H1 (cell line): ENCODE measurements around the gene SLC37A2. TPM values are rescaled to one million over a fixed set of nuclear protein-coding genes. Genes with fewer than 3 reads are reported as not detected.

Source experiments
- CTCF ChIA-PET: fragments of 300-600 bp; sonication (Branson Sonifier 250); formaldehyde crosslinking; loops from one replicate; lab custom pipeline; 2021; ENCODE audit not compliant: partially characterized antibody; lab: Charles Lee
- POLR2A ChIA-PET: fragments of 300-600 bp; sonication (Branson Sonifier 250); formaldehyde crosslinking; loops from one replicate; lab custom pipeline; 2021; ENCODE audit warnings: inconsistent platforms; ENCODE audit not compliant: partially characterized antibody; lab: Charles Lee
- DNase-seq, 2 experiments: peaks; one replicate each; pipeline versions ENCODE4 v3.0.0 to v3.0.0-alpha.2; 2010 to 2022; ENCODE audit warnings: low spot score in 2 of 2, low read depth in 1 of 2, mixed read lengths in 1 of 2
- FAIRE-seq: peaks from 2 replicates; lab custom pipeline; 2011; peaks lifted over from hg19 to GRCh38; lab: Jason Lieb, UNC
- H2AFZ ChIP-seq: 2 replicates; pipeline ENCODE4 v1.8.1; 2012; ENCODE audit warnings: low read length, inconsistent platforms
- H2AK5ac ChIP-seq: 2 replicates; pipeline ENCODE4 v1.6.1; 2013; ENCODE audit warnings: low read depth, low read length
- H2BK120ac ChIP-seq: replicated peaks from 2 replicates; pipeline ENCODE3; 2013; ENCODE audit warnings: low read depth, low read length, inconsistent platforms
- H2BK12ac ChIP-seq: 2 replicates; pipeline ENCODE4 v1.6.1; 2013; ENCODE audit warnings: low read depth, low read length
- H2BK15ac ChIP-seq: 2 replicates; pipeline ENCODE4 v1.6.1; 2013; ENCODE audit warnings: low read length
- H2BK20ac ChIP-seq: 2 replicates; pipeline ENCODE4 v1.6.1; 2013; ENCODE audit warnings: low read length
- H2BK5ac ChIP-seq: 2 replicates; pipeline ENCODE4 v1.6.1; 2013; ENCODE audit warnings: low read depth, low read length
- H3K14ac ChIP-seq: 2 replicates; pipeline ENCODE4 v1.6.1; 2013; ENCODE audit warnings: inconsistent platforms; ENCODE audit not compliant: insufficient read length
- H3K18ac ChIP-seq: 2 replicates; pipeline ENCODE4 v1.6.1; 2013; ENCODE audit warnings: low read length; ENCODE audit errors: extremely low read depth
- H3K23ac ChIP-seq: 2 replicates; pipeline ENCODE4 v1.6.1; 2013; ENCODE audit warnings: inconsistent platforms; ENCODE audit not compliant: insufficient read length
- H3K23me2 ChIP-seq: 2 replicates; pipeline ENCODE4 v1.6.1; 2013; ENCODE audit warnings: low read depth, low read length
- H3K27ac ChIP-seq: 2 replicates; pipeline ENCODE4 v1.6.1; 2011; ENCODE audit warnings: low read depth, low read length, inconsistent platforms
- H3K27me3 ChIP-seq, 4 experiments: replicated peaks in 1 of 4; 1 replicate in 1 of 4; 2 replicates in 3 of 4; pipeline versions ENCODE4 v1.6.1 to v1.8.1; 2011 to 2013; ENCODE audit warnings: low read length in 3 of 4, mild to moderate bottlenecking in 3 of 4, inconsistent platforms in 2 of 4, mixed read lengths in 2 of 4, moderate library complexity in 1 of 4; ENCODE audit not compliant: control insufficient read depth in 3 of 4, insufficient read depth in 3 of 4; ENCODE audit errors: extremely low read depth in 1 of 4
- H3K36me3 ChIP-seq, 4 experiments: 2 replicates each; pipeline versions ENCODE4 v1.6.1 to v1.8.1; 2011 to 2013; ENCODE audit warnings: mild to moderate bottlenecking in 4 of 4, low read length in 3 of 4, moderate library complexity in 2 of 4, control low read depth in 1 of 4, inconsistent platforms in 1 of 4; ENCODE audit not compliant: insufficient read depth in 4 of 4, control insufficient read depth in 2 of 4
- H3K4ac ChIP-seq: replicated peaks from 2 replicates; pipeline ENCODE3; 2013; ENCODE audit warnings: low read length, low read depth, mixed read lengths, inconsistent platforms; ENCODE audit not compliant: insufficient read length
- H3K4me1 ChIP-seq, 4 experiments: replicated peaks in 1 of 4; 1 replicate in 1 of 4; 2 replicates in 3 of 4; pipeline versions ENCODE4 v1.6.1 to v1.8.1; 2011 to 2013; ENCODE audit warnings: low read length in 3 of 4, inconsistent platforms in 2 of 4, mixed read lengths in 1 of 4; ENCODE audit not compliant: insufficient read depth in 4 of 4, control insufficient read depth in 3 of 4
- H3K4me2 ChIP-seq, 2 experiments: 2 replicates each; pipeline versions ENCODE4 v1.6.1 to v1.8.1; 2011 to 2013; ENCODE audit warnings: low read depth in 2 of 2, low read length in 2 of 2, control low read depth in 1 of 2, inconsistent platforms in 1 of 2, mild to moderate bottlenecking in 1 of 2; ENCODE audit not compliant: insufficient read depth in 1 of 2
- H3K4me3 ChIP-seq, 4 experiments: fragments of 200-600, 300-600 bp in 1 of 4; sonication (generic), shearing (Covaris generic), sonication (Bioruptor Twin) in 1 of 4; 2 replicates each; pipeline versions ENCODE4 v1.5.1 to v1.8.1; 2011 to 2016; ENCODE audit warnings: low read length in 4 of 4, low read depth in 3 of 4, control low read depth in 2 of 4, inconsistent platforms in 2 of 4, mild to moderate bottlenecking in 2 of 4, mixed read lengths in 1 of 4, moderate library complexity in 1 of 4; ENCODE audit not compliant: insufficient read depth in 2 of 4; ENCODE audit errors: extremely low read depth in 1 of 4
- H3K56ac ChIP-seq: replicated peaks from 2 replicates; pipeline ENCODE3; 2013; ENCODE audit warnings: low read depth, mild to moderate bottlenecking, mixed read lengths, low read length, inconsistent platforms; ENCODE audit not compliant: insufficient read length
- H3K79me1 ChIP-seq: 2 replicates; pipeline ENCODE4 v1.6.1; 2013; ENCODE audit warnings: low read depth, low read length, control low read depth
- H3K79me2 ChIP-seq, 2 experiments: 2 replicates each; pipeline versions ENCODE4 v1.6.1 to v1.8.1; 2012 to 2013; ENCODE audit warnings: low read length in 2 of 2, mild to moderate bottlenecking in 2 of 2, inconsistent platforms in 1 of 2; ENCODE audit not compliant: insufficient read depth in 2 of 2, control insufficient read depth in 1 of 2
- H3K9ac ChIP-seq, 4 experiments: replicated peaks in 1 of 4; 1 replicate in 1 of 4; 2 replicates in 3 of 4; pipeline versions ENCODE4 v1.6.1 to v1.8.1; 2011 to 2013; ENCODE audit warnings: low read depth in 3 of 4, low read length in 3 of 4, control low read depth in 2 of 4, mild to moderate bottlenecking in 2 of 4, moderate library complexity in 2 of 4, inconsistent platforms in 1 of 4; ENCODE audit errors: extremely low read depth in 1 of 4
- H3K9me3 ChIP-seq, 2 experiments: 2 replicates each; pipeline versions ENCODE4 v1.6.1 to v1.8.1; 2012 to 2013; ENCODE audit warnings: mild to moderate bottlenecking in 2 of 2, moderate library complexity in 2 of 2, control low read depth in 1 of 2, inconsistent platforms in 1 of 2, low read depth in 1 of 2, low read length in 1 of 2, mixed read lengths in 1 of 2; ENCODE audit not compliant: insufficient read depth in 2 of 2
- H4K20me1 ChIP-seq, 2 experiments: replicated peaks in 1 of 2; 2 replicates each; pipeline versions ENCODE3 to v1.8.1; 2011 to 2013; ENCODE audit warnings: inconsistent platforms in 2 of 2, low read length in 2 of 2, mild to moderate bottlenecking in 1 of 2; ENCODE audit not compliant: insufficient read depth in 2 of 2, control insufficient read depth in 1 of 2
- H4K5ac ChIP-seq: 2 replicates; pipeline ENCODE4 v1.6.1; 2013; ENCODE audit warnings: low read length, low read depth, mixed read lengths, inconsistent platforms; ENCODE audit not compliant: insufficient read length
- H4K8ac ChIP-seq: 2 replicates; pipeline ENCODE4 v1.8.0; 2013; ENCODE audit warnings: mild to moderate bottlenecking, moderate library complexity, low read length, inconsistent platforms; ENCODE audit not compliant: insufficient read depth; ENCODE audit errors: extremely low read depth
- H4K91ac ChIP-seq: replicated peaks from 2 replicates; pipeline ENCODE3; 2013; ENCODE audit warnings: low read length, mixed read lengths, inconsistent platforms; ENCODE audit not compliant: insufficient read length
- ASH2L ChIP-seq: fragments of 200-600, 300-600 bp; sonication (generic); IDR thresholded peaks from one replicate; pipeline ENCODE4 v1.7.1; 2017; ENCODE audit warnings: low read length
- EZH2 ChIP-seq: fragments of 200-600 bp; sonication (generic); IDR thresholded peaks from 2 replicates; pipeline ENCODE4 v1.7.1; 2012; ENCODE audit warnings: low read depth, mild to moderate bottlenecking, moderate library complexity, low read length, inconsistent platforms; ENCODE audit not compliant: severe bottlenecking
- TAF1 ChIP-seq: IDR thresholded peaks from 2 replicates; pipeline ENCODE4 v1.6.1; 2011; ENCODE audit warnings: mild to moderate bottlenecking, low read depth, low read length
- WGBS, 2 experiments: shearing (Covaris generic) in 1 of 2; methylation state at CpG; one replicate each; pipeline versions ENCODE4 v1.1.6 to v1.1.7; 2013 to 2015; ENCODE audit warnings: low lambda C conversion rate in 2 of 2, mixed read lengths in 2 of 2, inconsistent platforms in 1 of 2, low coverage in 1 of 2, missing lambda C conversion rate in 1 of 2; ENCODE audit not compliant: insufficient replicate concordance in 2 of 2, insufficient coverage in 1 of 2, insufficient read length in 1 of 2; ENCODE audit errors: extremely low coverage in 1 of 2, missing lambda C conversion rate in 1 of 2; 5-methylcytosine and 5-hydroxymethylcytosine counted together
- long read RNA-seq, 2 experiments: library from RNA in 1 of 2; library from capped mRNA in 1 of 2; stranded (forward); transcript quantifications; one replicate each; pipeline ENCODE4 v2.0.0, GENCODE V29; 2021; ENCODE audit warnings: inconsistent platforms in 1 of 2
- polyA minus RNA-seq, 3 experiments: library from RNA; depleted of rRNA, polyadenylated mRNA; stranded (reverse); fragments of >200 nt; gene quantifications; 1 replicate in 2 of 3; 2 replicates in 1 of 3; pipeline ENCODE4 v1.2.3, GENCODE V29; 2011
- polyA plus RNA-seq, 7 experiments: library from polyadenylated mRNA; depleted of rRNA in 3 of 7; stranded (reverse) in 5 of 7; unstranded in 2 of 7; fragments of >200 nt in 5 of 7; fragments of 200-250 nt in 2 of 7; gene quantifications; 1 replicate in 5 of 7; 2 replicates in 1 of 7; 4 replicates in 1 of 7; pipeline versions ENCODE4 v1.2.1 to v1.2.3, GENCODE V29; 2011 to 2013; ENCODE audit warnings: missing spikeins in 2 of 7, mixed read lengths in 2 of 7
- total RNA-seq: library from RNA; stranded (reverse); fragmentation: NEBNext Ultra II Directional; extraction: Animal tissue kit (Norgen Biotek cat#: 25700); gene quantifications from 2 replicates; pipeline ENCODE4 v1.2.1, GENCODE V29; 2021

SLC37A2 gene
- total RNA-seq = 1.1 and 1.3 TPM in 2 replicates
- 1.9 and 2.0 TPM in 2 replicates for polyA plus RNA-seq (2011; rRNA removed)
- 2.3 TPM for polyA plus RNA-seq (2011; cell fraction: cytosol; rRNA removed)
- 5.3 TPM for polyA plus RNA-seq (2011; cell fraction: nucleus; rRNA removed)
- 1.4 to 1.9 TPM (median 1.7 TPM) in 4 replicates for polyA plus RNA-seq (2012, experiment 1 of 2)
- 0.96 TPM for polyA plus RNA-seq (2012, experiment 2 of 2)
- 0.95 TPM for polyA plus RNA-seq (2013, experiment 1 of 2)
- polyA plus RNA-seq (2013, experiment 2 of 2) = 0.75 TPM
- polyA minus RNA-seq (2011; rRNA and poly(A)+ RNA removed) = 2.1 and 3.3 TPM in 2 replicates
- polyA minus RNA-seq (2011; cell fraction: cytosol; rRNA and poly(A)+ RNA removed) = 1.2 TPM
- 3.2 TPM for polyA minus RNA-seq (2011; cell fraction: nucleus; rRNA and poly(A)+ RNA removed)
- long read RNA-seq, experiment 1, partial matches to known transcripts = 1 of 2 reads
- long read RNA-seq, experiment 1, other reads (novel, unspliced or antisense) = 1 of 2 reads
- long read RNA-seq, experiment 2 = 0 reads

DNA sequence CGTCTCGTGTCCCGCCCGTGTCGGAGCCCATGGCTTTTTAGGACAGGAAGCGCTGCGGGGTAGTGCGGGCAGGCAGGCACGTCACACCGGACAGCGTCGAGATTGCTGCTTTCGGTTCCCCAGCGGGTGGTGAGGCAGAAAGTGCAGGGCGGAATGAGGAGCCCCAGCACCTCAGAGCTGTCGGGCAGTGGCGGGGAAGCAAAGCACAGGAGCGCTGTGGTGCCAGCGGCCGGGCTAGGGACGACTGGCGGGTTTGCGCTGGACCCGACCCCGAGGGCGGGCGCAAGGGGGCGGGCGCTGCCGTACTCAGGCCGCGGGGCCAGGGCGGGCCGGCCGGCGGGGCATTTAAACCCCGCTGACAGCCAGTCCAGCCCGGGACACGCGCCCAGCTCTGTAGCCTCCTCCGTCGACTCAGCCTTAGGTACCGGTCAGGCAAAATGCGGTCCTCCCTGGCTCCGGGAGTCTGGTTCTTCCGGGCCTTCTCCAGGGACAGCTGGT lies at the start of gene SLC37A2:
Gene SLC37A2 (plus strand): TSS at position 375 of the 498 bp plus-strand sequence. CDS start 63 bp downstream, at position 438.
- Histone ChIP-seq H3K27ac (no peak within 1 kb of the TSS), H4K8ac (peak within 1 kb of the TSS; percentile 57), H4K91ac (peak within 1 kb of the TSS; percentile 39), H3K9ac (peak within 1 kb of the TSS in 1 of 4 experiments; percentile 36; a peak in 2 of 7 replicates), H3K23ac (no peak within 1 kb of the TSS), H3K79me1 (no peaks in the 10 kb centered on the region), H2AK5ac (no peak within 1 kb of the TSS), H3K9me3 (no peaks in the 10 kb centered on the region), H3K14ac (no peak within 1 kb of the TSS), H3K4me1 (peaks cover 0 to 2% (median 0%) of the 10 kb centered on the region in 4 experiments; a peak in 2 of 7 replicates), H2BK120ac (no peak within 1 kb of the TSS), H4K5ac (no peak within 1 kb of the TSS), H3K56ac (peak within 1 kb of the TSS; percentile 9), H3K18ac (peak within 1 kb of the TSS; percentile 43; the same call in 1 of the 2 replicates), H3K79me2 (no peaks in the 10 kb centered on the region), H2BK12ac (no peak within 1 kb of the TSS), H2BK20ac (no peak within 1 kb of the TSS), H3K23me2 (peaks cover 11% of the 10 kb centered on the region), H2BK15ac (no peak within 1 kb of the TSS), H2BK5ac (no peak within 1 kb of the TSS; the same call in 1 of the 2 replicates), H3K4me2 (peak within 1 kb of the TSS; percentile 70 to 91), H4K20me1 (no peaks in the 10 kb centered on the region), H3K27me3 (peaks cover 1 to 29% (median 24%) of the 10 kb centered on the region in 4 experiments), H3K4ac (peak within 1 kb of the TSS; percentile 88), H2AFZ (peak within 1 kb of the TSS; percentile 89), H3K36me3 (no peaks in the 10 kb centered on the region), H3K4me3 (peak within 1 kb of the TSS; percentile 60 to 78 (median 75))
- ChIA-PET POLR2A (interaction anchor here (1.4 to 1.5 kb wide), 2 partner anchors 19 to 109 kb away, joined by 3 read pairs; partner anchors contain the start of gene CCDC15), CTCF (interaction anchor here (0.8 to 2.9 kb wide), 14 partner anchors 10 to 361 kb away, joined by 3 to 13 read pairs (median 3); partner anchors contain the start of gene HEPACAM)
- no peak for DNase-seq
- FAIRE-seq = no peak
- WGBS, 2 experiments = 4% methylated on average over 22 of the region's 46 CpGs; no CpG with 5 or more reads in 1 of the 2 experiments
- peak; percentile 62 for TF ChIP-seq TAF1
- peak; percentile 69 for TF ChIP-seq EZH2
- no peak for TF ChIP-seq ASH2L
